ENCODE results near the gene DCLK2.

The DCLK2 gene

GRCh38 chr4:150302553-150302952, 224.3 kb downstream of the DCLK2 start:
- in situ Hi-C loops (cut with HindIII; ENCODE audit: low sequenced_read_pairs): no loop called here

DNA sequence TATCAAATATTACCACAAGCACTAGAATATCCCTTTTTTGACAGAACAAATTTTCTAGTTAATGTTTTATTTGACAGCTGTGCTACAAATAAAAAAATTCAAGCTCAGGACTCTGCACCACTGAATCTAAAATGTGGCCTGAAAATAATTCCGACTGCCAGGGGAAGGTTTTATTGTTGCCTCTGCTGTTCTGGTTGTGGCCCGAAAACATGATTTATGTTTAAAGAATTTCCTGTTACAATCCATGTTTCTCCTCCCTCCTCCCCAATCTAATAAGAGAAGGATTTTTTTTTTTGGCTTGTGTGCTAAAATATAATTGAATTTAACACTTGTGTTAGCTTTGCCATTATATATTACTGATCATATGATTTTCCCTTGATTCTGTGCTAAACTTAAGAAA, 227.8 kb downstream of the DCLK2 start:
- in situ Hi-C loops (cut with HindIII; ENCODE audit: low sequenced_read_pairs): no loop called here

- in situ Hi-C loops (cut with HindIII; ENCODE audit: low sequenced_read_pairs): no loop called here
Observed at GRCh38 chr4:150306719-150307118, 228.5 kb downstream of the DCLK2 start.
